ENCODE measurements around the gene PRSS3. TPM values are rescaled to one million over a fixed set of nuclear protein-coding genes. Genes with fewer than 3 reads are reported as not detected.

Gene PRSS3
- total RNA-seq, 4 donors from 2014 or later, result 37.1 to 84.0 (median 52.1) TPM

DNA sequence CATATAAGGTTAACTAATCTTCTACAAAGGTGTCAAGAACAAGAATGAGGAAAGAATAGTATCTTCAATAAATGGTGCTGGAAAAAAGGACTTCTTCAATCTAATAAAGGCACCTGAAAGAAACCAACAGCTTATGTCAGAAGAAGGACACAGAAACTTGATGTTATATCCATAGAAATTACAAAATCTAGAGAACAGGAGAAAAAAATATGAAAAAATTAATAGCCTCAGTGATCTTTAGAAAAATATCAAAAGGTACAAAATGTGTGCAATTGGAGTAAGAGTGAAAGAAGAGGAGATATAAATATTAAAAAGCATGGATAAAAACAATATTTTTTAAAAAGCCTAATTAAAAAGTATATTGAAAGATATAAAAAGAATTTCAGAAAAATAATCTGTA, 18.8 kb upstream of the PRSS3 start:
- intact Hi-C loops (cut with DNase I; ENCODE audit: low total_unique reads), result no loop called here
- DNase-seq (ENCODE audit: low spot score in 2 of 2), result no peak
- TF ChIP-seq POLR2A (IDR thresholded peaks at IDR 0.05) (no peak), CTCF (IDR thresholded peaks at IDR 0.05) (no peak)
- no peak overlapping the region for H3K4me3 ChIP-seq (ENCODE audit: low read depth, poor library complexity, severe bottlenecking)

GRCh38 chr9:33778700-33779351, 16.5 kb upstream of the PRSS3 start:
- DNase-seq (ENCODE audit: low spot score in 2 of 2), result peak; percentile 27 to 83
- H3K4me3 ChIP-seq (ENCODE audit: low read depth, poor library complexity, severe bottlenecking), result no peak overlapping the region
- intact Hi-C loops (cut with DNase I; ENCODE audit: low total_unique reads), result no loop called here
- TF ChIP-seq POLR2A (IDR thresholded peaks at IDR 0.05), result no peak
- TF ChIP-seq CTCF (IDR thresholded peaks at IDR 0.05), result no peak
- 7 to 11% methylated on average over 6 of the region's 6 CpGs for WGBS, 2 donors

GRCh38 chr9:33780276-33780675, 15.1 kb upstream of the PRSS3 start:
- H3K4me3 ChIP-seq (ENCODE audit: low read depth, poor library complexity, severe bottlenecking), result no peak overlapping the region
- intact Hi-C loops (cut with DNase I; ENCODE audit: low total_unique reads), result no loop called here
- TF ChIP-seq POLR2A (IDR thresholded peaks at IDR 0.05) (no peak), CTCF (IDR thresholded peaks at IDR 0.05) (no peak)
- DNase-seq (ENCODE audit: low spot score in 2 of 2), result no peak

GRCh38 chr9:33781736-33782135, 13.6 kb upstream of the PRSS3 start:
- DNase-seq (ENCODE audit: low spot score in 2 of 2), result peak in 1 of 2 donors; percentile 17
- no peak overlapping the region for H3K4me3 ChIP-seq (ENCODE audit: low read depth, poor library complexity, severe bottlenecking)
- TF ChIP-seq CTCF (IDR thresholded peaks at IDR 0.05), result no peak
- TF ChIP-seq POLR2A (IDR thresholded peaks at IDR 0.05), result no peak
- WGBS, 2 donors, result 93 to 100% methylated on average over 1 of the region's 1 CpG
- intact Hi-C loops (cut with DNase I; ENCODE audit: low total_unique reads), result no loop called here

GRCh38 chr9:33782395-33783152, 12.8 kb upstream of the PRSS3 start:
- WGBS, 2 donors, result 46 to 49% methylated on average over 4 of the region's 4 CpGs
- no peak overlapping the region for H3K4me3 ChIP-seq (ENCODE audit: low read depth, poor library complexity, severe bottlenecking)
- no peak for DNase-seq (ENCODE audit: low spot score in 2 of 2)
- intact Hi-C loops (cut with DNase I; ENCODE audit: low total_unique reads), result no loop called here
- TF ChIP-seq POLR2A (IDR thresholded peaks at IDR 0.05) (no peak), CTCF (IDR thresholded peaks at IDR 0.05) (no peak)
